MM.1S (cell line): ENCODE data around the gene WAS.
"Not testable (repeated sequence)": the region's sequence is repeated elsewhere in the genome, so short reads cannot be mapped to it uniquely, and the experiment has no call there.

Source experiments
- DNase-seq: peaks from one replicate; pipeline ENCODE4 v3.0.0-alpha.2; 2015
- H2AFZ ChIP-seq: fragments of 300-600 bp; sonication (generic); 2 replicates; pipeline ENCODE4 v1.6.0; 2016; ENCODE audit warnings: antibody characterized with exemption, low read length
- H3F3A ChIP-seq: fragments of 300-600 bp; sonication (generic); 2 replicates; pipeline ENCODE4 v1.6.1; 2016; ENCODE audit warnings: mild to moderate bottlenecking, antibody characterized with exemption, low read length, moderate library complexity, mixed read lengths; ENCODE audit not compliant: insufficient read depth
- H3K27ac ChIP-seq: fragments of 300-600 bp; sonication (generic); 2 replicates; pipeline ENCODE4 v1.5.1; 2016; ENCODE audit warnings: mild to moderate bottlenecking, low read length
- H3K27me3 ChIP-seq: fragments of 300-600 bp; sonication (generic); replicated peaks from 2 replicates; pipeline ENCODE4 v1.6.0; 2016; ENCODE audit warnings: low read length; ENCODE audit not compliant: insufficient read depth
- H3K36me3 ChIP-seq: fragments of 300-600 bp; sonication (generic); replicated peaks from 2 replicates; pipeline ENCODE4 v1.6.1; 2016; ENCODE audit warnings: mild to moderate bottlenecking, low read length, mixed read lengths; ENCODE audit not compliant: insufficient read depth
- H3K4me1 ChIP-seq: fragments of 300-600 bp; sonication (generic); 2 replicates; pipeline ENCODE4 v1.6.1; 2016; ENCODE audit warnings: low read length, mixed read lengths
- H3K4me2 ChIP-seq: fragments of 300-600 bp; sonication (generic); 2 replicates; pipeline ENCODE4 v1.6.0; 2016; ENCODE audit warnings: low read depth, low read length
- H3K4me3 ChIP-seq: fragments of 300-600 bp; sonication (generic); 2 replicates; pipeline ENCODE4 v1.5.1; 2016; ENCODE audit warnings: low read length, mixed read lengths
- H3K79me2 ChIP-seq: fragments of 300-600 bp; sonication (generic); 2 replicates; pipeline ENCODE4 v1.6.1; 2016; ENCODE audit warnings: mixed run types, low read length, mixed read lengths
- H3K9ac ChIP-seq: fragments of 300-600 bp; sonication (generic); 2 replicates; pipeline ENCODE4 v1.6.1; 2016; ENCODE audit warnings: low read length, mixed read lengths
- H3K9me2 ChIP-seq: fragments of 300-600 bp; sonication (generic); replicated peaks from 2 replicates; pipeline ENCODE4 v1.6.1; 2016; ENCODE audit warnings: mild to moderate bottlenecking, low read length, mixed read lengths; ENCODE audit not compliant: insufficient read depth
- H3K9me3 ChIP-seq: fragments of 300-600 bp; sonication (generic); replicated peaks from 2 replicates; pipeline ENCODE4 v1.6.1; 2016; ENCODE audit warnings: mild to moderate bottlenecking, low read length, mixed read lengths; ENCODE audit not compliant: insufficient read depth
- H4K20me1 ChIP-seq: fragments of 300-600 bp; sonication (generic); 2 replicates; pipeline ENCODE4 v1.6.1; 2016; ENCODE audit warnings: mild to moderate bottlenecking, low read length, moderate library complexity, mixed read lengths; ENCODE audit not compliant: insufficient read depth
- EZH2 ChIP-seq: fragments of 300-600 bp; sonication (generic); optimal IDR thresholded peaks from 2 replicates; pipeline ENCODE3; 2017; ENCODE audit warnings: low read depth, mild to moderate bottlenecking, antibody characterized with exemption, low read length, mixed read lengths
- EZH2phosphoT487 ChIP-seq: fragments of 300-600 bp; sonication (generic); IDR thresholded peaks from 2 replicates; pipeline ENCODE4 v1.6.1; 2018; ENCODE audit warnings: antibody characterized with exemption, low read length
- TF ChIP-seq, protein P1 (sequence below): fragments of 300-600 bp; sonication (generic); IDR thresholded peaks from 2 replicates; pipeline ENCODE4 v1.5.1; 2016; ENCODE audit warnings: antibody characterized with exemption, low read length, mixed read lengths

WAS gene

DNA sequence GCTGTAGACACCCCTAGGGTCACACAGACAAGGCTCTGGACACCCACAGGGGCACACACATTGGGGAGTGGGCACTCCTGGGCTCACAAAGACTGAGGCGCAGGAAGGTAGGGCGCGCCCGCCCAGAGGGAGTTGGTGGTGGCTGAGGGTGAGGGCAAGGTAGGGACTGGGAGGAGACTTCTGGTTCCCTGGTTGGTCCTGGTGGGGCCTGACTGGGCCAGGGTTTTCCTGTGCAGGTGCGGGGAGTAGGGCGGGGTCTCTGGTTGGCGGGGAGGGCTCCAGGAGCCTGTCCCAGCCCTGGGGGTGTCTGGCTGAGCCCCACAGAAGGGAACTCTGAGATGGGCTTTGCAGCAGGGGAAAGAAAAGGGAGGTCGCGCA, 6.7 kb upstream of the WAS start:
- Histone ChIP-seq H3K36me3 (no peaks in the 10 kb centered on the region), H3K79me2 (no peaks in the 10 kb centered on the region; the same call in 1 of the 2 replicates), H3K27me3 (no peaks in the 10 kb centered on the region), H3K9me3 (no peaks in the 10 kb centered on the region), H2AFZ (peak overlapping the region; percentile 56), H3K9me2 (no peaks in the 10 kb centered on the region), H3K4me3 (peak overlapping the region; percentile 83), H3K27ac (peak overlapping the region; percentile 6; the same call in 1 of the 2 replicates), H3K9ac (peak overlapping the region; percentile 77), H3K4me2 (peak overlapping the region; percentile 72), H4K20me1 (no peaks in the 10 kb centered on the region), H3F3A (no peaks in the 10 kb centered on the region), H3K4me1 (no peaks in the 10 kb centered on the region)
- peak; percentile 8 for DNase-seq
- TF ChIP-seq EZH2phosphoT487, result no peak
- TF ChIP-seq, protein P1, sequence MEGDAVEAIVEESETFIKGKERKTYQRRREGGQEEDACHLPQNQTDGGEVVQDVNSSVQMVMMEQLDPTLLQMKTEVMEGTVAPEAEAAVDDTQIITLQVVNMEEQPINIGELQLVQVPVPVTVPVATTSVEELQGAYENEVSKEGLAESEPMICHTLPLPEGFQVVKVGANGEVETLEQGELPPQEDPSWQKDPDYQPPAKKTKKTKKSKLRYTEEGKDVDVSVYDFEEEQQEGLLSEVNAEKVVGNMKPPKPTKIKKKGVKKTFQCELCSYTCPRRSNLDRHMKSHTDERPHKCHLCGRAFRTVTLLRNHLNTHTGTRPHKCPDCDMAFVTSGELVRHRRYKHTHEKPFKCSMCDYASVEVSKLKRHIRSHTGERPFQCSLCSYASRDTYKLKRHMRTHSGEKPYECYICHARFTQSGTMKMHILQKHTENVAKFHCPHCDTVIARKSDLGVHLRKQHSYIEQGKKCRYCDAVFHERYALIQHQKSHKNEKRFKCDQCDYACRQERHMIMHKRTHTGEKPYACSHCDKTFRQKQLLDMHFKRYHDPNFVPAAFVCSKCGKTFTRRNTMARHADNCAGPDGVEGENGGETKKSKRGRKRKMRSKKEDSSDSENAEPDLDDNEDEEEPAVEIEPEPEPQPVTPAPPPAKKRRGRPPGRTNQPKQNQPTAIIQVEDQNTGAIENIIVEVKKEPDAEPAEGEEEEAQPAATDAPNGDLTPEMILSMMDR, result no peak
- no peak for TF ChIP-seq EZH2

DNA sequence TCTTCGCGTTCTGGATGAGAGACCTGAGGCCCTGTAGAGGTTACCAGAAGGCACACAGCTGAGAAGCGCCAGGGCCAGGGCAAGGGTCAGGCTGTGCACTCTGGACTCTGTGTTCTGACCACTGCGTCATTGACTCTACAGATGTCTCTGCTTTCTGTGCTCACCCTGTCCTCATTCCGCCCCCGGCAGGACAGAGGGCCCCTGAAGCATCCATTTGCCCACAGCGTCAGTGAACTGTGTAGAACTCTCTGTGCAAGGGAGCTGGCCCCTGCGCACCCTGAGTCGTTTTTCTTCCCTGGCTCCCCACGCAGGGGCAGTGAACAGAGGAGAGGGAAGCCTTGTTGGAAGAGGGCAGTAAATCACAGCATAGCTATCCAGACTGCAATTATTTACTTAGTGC, 6.1 kb upstream of the WAS start:
- no peak overlapping the region for H3K9ac ChIP-seq
- H2AFZ ChIP-seq, result no peak overlapping the region
- H3K79me2 ChIP-seq, result no peaks in the 10 kb centered on the region; the same call in 1 of the 2 replicates
- no peak overlapping the region for H3K27ac ChIP-seq
- H3K9me2 ChIP-seq, result no peaks in the 10 kb centered on the region
- H4K20me1 ChIP-seq, result no peaks in the 10 kb centered on the region
- H3K4me2 ChIP-seq, result peak overlapping the region; percentile 72; the same call in 1 of the 2 replicates
- no peaks in the 10 kb centered on the region for H3K27me3 ChIP-seq
- TF ChIP-seq, protein P1, result no peak
- TF ChIP-seq EZH2, result no peak
- no peak for TF ChIP-seq EZH2phosphoT487
- no peak overlapping the region for H3K4me3 ChIP-seq
- H3K4me1 ChIP-seq, result no peaks in the 10 kb centered on the region
- H3F3A ChIP-seq, result no peaks in the 10 kb centered on the region
- no peaks in the 10 kb centered on the region for H3K36me3 ChIP-seq
- no peaks in the 10 kb centered on the region for H3K9me3 ChIP-seq
- DNase-seq, result no peak

DNA sequence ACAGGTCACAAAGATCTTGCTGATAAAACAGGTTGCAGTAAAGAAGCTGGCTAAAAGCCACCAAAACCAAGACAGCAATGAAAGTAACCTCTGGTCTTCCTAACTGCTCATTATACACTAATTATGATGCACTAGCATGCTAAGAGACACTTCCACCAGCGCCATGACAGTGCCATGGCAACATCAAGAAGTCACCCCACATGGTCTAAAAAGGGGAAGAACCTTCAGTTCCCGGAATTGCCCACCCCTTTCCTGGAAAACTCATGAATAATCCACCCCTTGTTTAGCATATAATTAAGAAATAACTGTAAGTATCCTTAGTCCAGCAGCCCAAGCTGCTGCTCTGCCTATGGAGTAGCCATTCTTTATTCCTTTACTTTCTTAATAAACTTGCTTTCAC, 3.1 kb upstream of the WAS start:
- H2AFZ ChIP-seq, H3K4me2 ChIP-seq, H3K9me3 ChIP-seq, H3K27ac ChIP-seq, H3K9me2 ChIP-seq, H3K9ac ChIP-seq, DNase-seq, H3F3A ChIP-seq, H3K36me3 ChIP-seq, H4K20me1 ChIP-seq, H3K4me3 ChIP-seq, H3K27me3 ChIP-seq, H3K4me1 ChIP-seq: not testable (repeated sequence)
- peaks cover 21% of the 10 kb centered on the region for H3K79me2 ChIP-seq

DNA sequence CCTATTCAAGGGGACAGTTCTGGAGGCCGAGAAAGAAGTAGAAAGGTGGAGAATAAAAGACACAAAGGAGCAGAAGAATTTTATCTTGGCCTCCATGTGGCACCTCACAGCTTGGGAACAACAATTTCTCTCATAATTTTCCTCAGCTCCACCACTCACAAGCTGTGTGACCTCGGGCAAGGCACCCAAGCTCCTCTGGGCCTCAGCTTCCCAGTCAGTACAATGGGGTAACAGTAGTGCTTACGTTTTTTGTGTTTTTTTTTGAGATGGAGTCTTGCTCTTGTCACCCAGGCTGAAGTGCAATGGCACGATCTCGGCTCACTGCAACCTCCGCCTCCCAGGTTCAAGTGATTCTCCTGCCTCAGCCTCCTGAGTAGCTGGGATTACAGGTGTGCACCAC, 2.7 kb upstream of the WAS start:
- H3K27ac ChIP-seq, H4K20me1 ChIP-seq, H2AFZ ChIP-seq, H3K9me3 ChIP-seq, H3K27me3 ChIP-seq, H3K4me2 ChIP-seq, H3K9me2 ChIP-seq, H3K9ac ChIP-seq, DNase-seq, H3F3A ChIP-seq, H3K4me3 ChIP-seq, H3K36me3 ChIP-seq, H3K4me1 ChIP-seq: not testable (repeated sequence)
- H3K79me2 ChIP-seq, result peaks cover 26% of the 10 kb centered on the region
